Esophagus squamous epithelium (tissue), 4 donors: Measurements from ENCODE around the gene DGKD.

Source experiments
- POLR2A ChIP-seq, 4 donors: fragments of 450-650 bp; IDR thresholded peaks; one replicate each; pipeline ENCODE4 v1.6.1; 2017; ENCODE audit warnings: antibody characterized with exemption in 4 of 4, mild to moderate bottlenecking in 4 of 4, moderate library complexity in 3 of 4
- TF ChIP-seq, protein P1 (sequence below), 6 experiments: fragments of 450-650 bp in 4 of 6; fragments of 200-600 bp in 2 of 6; sonication (generic) in 2 of 6; IDR thresholded peaks; one replicate each; pipeline ENCODE4 v1.5.1; 2016 to 2019; ENCODE audit warnings: antibody characterized with exemption in 6 of 6, mild to moderate bottlenecking in 4 of 6, moderate library complexity in 4 of 6

DNA sequence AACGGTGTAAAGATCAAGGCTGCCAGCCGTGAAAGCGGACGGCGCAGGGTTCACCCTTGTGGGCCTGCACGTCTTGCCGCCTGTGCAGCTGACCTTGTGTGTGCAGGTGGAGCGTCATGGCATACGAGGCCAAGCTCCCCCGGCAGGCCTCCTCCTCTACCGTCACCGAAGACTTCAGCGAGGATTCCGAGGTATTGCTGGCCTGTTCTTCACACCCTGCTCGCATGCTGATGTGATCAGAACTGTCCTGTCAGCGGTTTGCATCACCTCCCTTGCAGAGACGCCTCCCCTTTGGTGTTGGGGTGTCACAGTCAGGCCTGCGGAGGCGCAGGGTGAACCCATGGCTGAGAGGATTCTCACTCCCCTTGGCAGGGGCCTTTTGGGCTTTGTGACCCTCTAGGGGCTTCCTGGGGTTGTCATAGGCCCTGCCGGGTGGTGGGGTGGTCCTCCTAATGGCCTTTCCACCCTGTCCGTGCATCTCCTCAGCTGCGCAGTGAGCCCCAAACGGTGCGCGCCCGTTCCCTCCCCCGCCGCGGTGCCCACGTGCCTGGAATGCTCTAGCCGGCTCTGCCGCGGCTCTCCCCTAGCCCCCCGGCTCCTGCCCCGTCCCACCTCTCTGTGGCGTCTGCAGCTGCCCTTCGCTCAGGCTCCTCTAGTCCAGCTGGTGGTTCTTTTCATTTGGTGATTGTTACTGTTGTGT, 92.5 kb downstream of the DGKD start:
- no peak for TF ChIP-seq POLR2A (IDR thresholded peaks at IDR 0.05)
- TF ChIP-seq, protein P1, sequence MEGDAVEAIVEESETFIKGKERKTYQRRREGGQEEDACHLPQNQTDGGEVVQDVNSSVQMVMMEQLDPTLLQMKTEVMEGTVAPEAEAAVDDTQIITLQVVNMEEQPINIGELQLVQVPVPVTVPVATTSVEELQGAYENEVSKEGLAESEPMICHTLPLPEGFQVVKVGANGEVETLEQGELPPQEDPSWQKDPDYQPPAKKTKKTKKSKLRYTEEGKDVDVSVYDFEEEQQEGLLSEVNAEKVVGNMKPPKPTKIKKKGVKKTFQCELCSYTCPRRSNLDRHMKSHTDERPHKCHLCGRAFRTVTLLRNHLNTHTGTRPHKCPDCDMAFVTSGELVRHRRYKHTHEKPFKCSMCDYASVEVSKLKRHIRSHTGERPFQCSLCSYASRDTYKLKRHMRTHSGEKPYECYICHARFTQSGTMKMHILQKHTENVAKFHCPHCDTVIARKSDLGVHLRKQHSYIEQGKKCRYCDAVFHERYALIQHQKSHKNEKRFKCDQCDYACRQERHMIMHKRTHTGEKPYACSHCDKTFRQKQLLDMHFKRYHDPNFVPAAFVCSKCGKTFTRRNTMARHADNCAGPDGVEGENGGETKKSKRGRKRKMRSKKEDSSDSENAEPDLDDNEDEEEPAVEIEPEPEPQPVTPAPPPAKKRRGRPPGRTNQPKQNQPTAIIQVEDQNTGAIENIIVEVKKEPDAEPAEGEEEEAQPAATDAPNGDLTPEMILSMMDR (IDR thresholded peaks at IDR 0.05): no peak
